VCaP (cell line): ENCODE data around the gene FNDC11.

Experiments used
- H3K27ac ChIP-seq: fragments of 450-650 bp; 2 replicates; pipeline ENCODE4 v1.5.1; 2017
- CTCF ChIP-seq: fragments of 450-650 bp; conservative IDR thresholded peaks from 2 replicates; pipeline ENCODE4 v1.5.1; 2017; ENCODE audit warnings: mild to moderate bottlenecking, moderate library complexity

FNDC11 gene

DNA sequence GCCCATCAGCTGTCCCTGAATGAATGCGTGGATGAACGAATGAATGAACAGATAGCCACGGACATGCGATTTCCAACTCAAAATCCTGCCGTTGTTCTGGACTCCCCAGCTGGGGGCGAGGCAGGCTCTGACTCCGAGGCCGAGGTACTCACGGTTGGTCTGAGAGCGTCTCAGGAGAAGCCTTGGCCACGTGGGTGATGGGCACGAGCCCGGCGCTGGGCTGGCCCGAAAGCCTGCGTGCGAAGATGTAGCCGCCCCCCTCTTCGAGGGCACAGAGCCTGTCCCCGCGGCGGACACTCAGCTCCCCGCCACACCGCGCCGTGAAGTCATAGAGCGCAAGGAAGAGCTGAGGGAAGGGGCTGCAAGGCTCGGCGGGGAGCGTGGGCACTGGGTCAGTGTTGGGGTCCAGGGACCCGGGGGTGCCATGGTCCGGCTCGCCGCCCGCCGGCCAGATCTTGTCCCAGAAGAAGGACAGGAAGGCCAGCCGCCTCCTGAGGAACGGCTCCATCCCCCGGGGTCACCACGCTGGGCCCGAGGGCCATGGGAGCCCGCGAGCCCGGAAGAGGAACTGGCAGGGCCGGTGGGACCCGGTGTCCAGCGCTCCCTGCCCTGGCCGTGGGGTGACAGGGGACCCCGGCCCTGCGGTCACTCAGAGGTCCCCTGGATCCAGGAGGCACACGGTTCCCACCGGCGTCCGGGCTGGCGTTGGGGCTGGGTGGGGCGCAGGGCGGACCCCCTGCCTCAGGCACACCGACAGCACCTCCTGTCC is 6.8 kb upstream of the FNDC11 start:
- TF ChIP-seq CTCF, result no peak
- H3K27ac ChIP-seq, result no peak overlapping the region

DNA sequence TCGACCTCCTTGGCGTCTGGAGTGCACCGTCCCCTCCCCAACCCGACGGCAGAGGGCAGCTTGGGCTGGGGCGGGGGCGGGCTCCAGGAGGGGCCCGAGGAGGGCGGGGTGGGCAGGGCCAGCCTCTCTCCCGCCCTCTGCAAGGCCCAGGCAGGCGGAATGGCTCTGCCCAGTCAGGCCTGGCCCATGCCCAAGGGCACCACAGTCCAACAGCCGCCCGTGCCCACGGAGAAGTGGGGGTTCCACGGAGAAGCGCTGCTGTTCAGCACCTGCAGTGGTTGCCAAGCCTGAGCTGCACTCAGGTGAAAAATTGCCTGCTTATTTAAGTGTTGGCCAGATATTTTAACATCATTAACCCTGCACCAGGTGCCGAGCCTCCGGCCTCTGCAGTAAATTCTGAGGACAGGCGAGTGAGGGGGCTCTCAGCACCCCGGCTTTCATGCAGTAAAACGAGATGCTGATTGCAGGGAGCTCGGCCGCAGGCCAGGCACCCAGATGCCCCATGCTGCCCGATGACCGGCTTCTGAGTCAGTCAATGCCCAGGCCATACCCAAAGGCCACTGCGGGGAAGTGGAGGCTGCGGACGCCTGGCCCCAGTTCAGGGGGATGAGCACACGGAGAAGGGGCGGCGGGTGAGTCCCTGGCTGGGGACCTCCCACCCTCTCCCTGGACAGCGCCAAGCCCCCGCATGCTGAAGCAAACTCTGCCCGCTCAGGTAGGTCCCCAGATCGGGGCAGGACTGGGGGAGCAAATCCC is 6.1 kb upstream of the FNDC11 start, which contains the start of gene SRMS:
TSS of gene SRMS (minus strand) at position 25 of the 756 bp plus-strand sequence. CDS start 286 bp downstream, outside the sequence.
- TF ChIP-seq CTCF, result no peak
- H3K27ac ChIP-seq, result no peak within 1 kb of the TSS

- H3K27ac ChIP-seq, result no peak overlapping the region
- no peak for TF ChIP-seq CTCF
Observed at GRCh38 chr20:63548542-63548941, 5.4 kb upstream of the FNDC11 start.

DNA sequence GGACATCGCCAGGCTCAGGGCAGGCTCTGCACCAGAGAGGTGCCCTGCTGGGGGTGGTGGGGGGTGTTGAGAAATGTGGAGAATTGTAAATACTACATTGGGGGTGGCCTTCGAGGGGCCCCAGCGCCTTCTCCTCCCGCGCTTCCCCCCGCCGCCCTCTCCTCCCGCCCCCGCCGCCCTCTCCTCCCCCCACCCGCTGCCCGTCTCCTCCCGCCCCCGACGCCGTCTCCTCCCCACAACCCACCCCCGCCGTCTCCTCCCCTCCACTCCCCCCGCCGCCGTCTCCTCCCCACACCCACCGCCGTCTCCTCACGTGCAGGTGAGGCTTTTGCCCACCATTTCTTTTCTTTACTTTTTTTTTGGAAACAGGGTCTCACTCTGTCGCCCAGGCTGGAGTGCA is 4.9 kb upstream of the FNDC11 start:
- no peak for TF ChIP-seq CTCF
- no peak overlapping the region for H3K27ac ChIP-seq

DNA sequence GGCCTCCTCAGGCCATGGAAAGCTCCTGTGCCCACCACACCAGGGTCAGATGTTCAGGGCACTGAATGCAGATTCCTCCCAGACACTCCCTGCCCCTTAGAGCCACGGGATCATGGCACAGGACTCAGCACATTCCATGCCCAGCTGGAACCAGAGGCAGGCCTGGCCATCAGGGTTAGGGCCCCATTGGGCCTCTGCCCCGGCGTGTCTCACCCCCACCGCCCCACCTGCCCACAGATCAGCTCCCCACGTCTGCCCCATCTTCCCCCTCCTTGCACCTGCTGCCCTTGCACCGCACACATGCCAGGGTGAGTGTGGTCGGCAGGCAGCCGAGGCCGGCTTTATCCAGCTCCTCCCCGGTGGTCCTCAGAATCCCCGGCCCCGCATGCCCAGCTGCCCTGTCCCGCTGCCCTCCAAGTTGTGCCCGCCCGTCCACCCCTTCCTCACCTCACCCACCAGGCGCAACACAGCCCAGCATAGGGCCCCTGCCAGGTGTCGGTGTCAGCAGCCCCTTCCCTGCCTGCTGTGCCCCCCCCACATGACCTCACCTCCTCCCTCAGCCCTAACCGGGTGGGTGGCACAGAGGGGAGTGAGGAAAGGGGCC is 4.2 kb upstream of the FNDC11 start:
- TF ChIP-seq CTCF, result no peak
- H3K27ac ChIP-seq, result no peak overlapping the region

DNA sequence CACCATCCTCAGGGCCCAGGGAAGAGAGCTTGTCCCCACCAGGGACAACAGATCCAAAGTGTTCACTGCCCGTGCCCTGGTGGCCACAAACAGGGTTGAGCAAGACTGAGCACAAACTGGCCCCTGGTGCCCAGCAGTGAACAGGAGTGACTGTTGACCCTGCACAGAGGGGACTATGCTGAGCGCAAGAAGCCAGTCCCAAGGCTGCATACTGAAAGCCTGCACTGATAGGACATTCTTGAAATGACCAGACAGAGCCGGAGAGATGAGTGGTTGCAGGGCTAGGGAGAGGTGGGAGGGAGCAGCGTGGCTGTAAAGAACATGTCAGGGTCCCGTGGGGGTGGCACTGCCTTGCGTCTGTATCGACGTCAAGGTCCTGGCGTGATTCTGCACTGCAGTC is 2.9 kb upstream of the FNDC11 start:
- H3K27ac ChIP-seq, result no peak overlapping the region
- no peak for TF ChIP-seq CTCF
